ENCODE data around the gene RAB31. TPM values are rescaled to one million over a fixed set of nuclear protein-coding genes. Genes with fewer than 3 reads are reported as not detected.

RAB31 gene
- total and polyA plus RNA-seq, 2 of the 13 experiments (the other 11 are each of a cell fraction or from before 2014, with no cell fraction given) = 1.1 to 1.7 TPM

DNA sequence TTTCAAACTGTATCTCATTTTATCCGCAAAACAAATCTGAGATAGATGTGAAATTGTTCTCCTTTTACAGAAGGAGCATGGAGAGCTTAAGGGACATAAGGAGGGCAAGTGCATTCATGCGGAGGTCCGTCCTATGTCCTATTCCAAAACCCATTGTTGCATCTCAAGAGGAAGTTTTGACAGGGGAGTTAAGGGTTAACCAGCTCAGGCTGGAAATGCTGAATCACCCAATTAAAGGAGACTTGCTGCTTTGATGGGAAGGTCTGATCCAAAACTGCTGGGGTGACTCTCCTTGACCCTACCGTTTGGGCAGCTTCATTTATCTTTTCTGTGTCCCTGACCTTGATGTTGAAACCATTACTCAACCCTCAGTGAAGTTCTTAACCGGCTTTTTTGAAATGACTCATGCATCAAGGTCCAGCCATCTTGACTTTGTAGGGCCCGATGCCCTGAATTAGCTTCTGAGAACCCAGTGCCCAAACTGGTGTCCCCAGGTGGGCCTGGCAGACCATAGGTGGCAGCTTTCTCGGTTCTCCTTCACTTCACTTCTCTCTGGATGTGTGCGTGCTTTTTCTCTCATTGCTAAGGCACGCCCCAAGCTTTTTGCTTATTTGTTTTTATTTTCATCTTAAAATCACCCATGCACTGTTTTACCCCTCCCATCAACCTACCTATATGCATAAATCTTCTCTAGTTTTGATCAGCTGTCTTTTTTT, 161.8 kb downstream of the RAB31 start (continued):
- TF ChIP-seq KIAA2018 (CRISPR knock-in tag; IDR thresholded peaks at IDR 0.05; ENCODE audit: borderline replicate concordance) (no peak), SNAPC5 (CRISPR knock-in tag; IDR thresholded peaks at IDR 0.05; ENCODE audit: borderline replicate concordance) (no peak), DR1 (CRISPR knock-in tag; IDR thresholded peaks at IDR 0.05) (no peak), ZNF768 (CRISPR knock-in tag; IDR thresholded peaks at IDR 0.05) (no peak), AGO1 (IDR thresholded peaks at IDR 0.05; ENCODE audit: low read depth, low read length, poor library complexity, severe bottlenecking) (no peak), ZNF576 (CRISPR knock-in tag; IDR thresholded peaks at IDR 0.05) (no peak), HMG20B (CRISPR knock-in tag; conservative IDR thresholded peaks at IDR 0.05) (peak; percentile 88), ZSCAN21 (CRISPR knock-in tag; IDR thresholded peaks at IDR 0.05; ENCODE audit: borderline replicate concordance) (peak; percentile 31; the same call in 1 of the 2 replicates), ZNF354B (CRISPR knock-in tag; IDR thresholded peaks at IDR 0.05) (no peak), ETS1 (CRISPR knock-in tag; IDR thresholded peaks at IDR 0.05) (no peak)
- TF ChIP-seq, protein P1, sequence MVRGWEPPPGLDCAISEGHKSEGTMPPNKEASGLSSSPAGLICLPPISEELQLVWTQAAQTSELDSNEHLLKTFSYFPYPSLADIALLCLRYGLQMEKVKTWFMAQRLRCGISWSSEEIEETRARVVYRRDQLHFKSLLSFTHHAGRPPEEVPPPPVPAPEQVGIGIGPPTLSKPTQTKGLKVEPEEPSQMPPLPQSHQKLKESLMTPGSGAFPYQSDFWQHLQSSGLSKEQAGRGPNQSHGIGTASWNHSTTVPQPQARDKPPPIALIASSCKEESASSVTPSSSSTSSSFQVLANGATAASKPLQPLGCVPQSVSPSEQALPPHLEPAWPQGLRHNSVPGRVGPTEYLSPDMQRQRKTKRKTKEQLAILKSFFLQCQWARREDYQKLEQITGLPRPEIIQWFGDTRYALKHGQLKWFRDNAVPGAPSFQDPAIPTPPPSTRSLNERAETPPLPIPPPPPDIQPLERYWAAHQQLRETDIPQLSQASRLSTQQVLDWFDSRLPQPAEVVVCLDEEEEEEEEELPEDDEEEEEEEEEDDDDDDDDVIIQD (CRISPR knock-in tag; IDR thresholded peaks at IDR 0.05; ENCODE audit: low read depth) = peak; percentile 70; the same call in 1 of the 2 replicates
- TF ChIP-seq, protein P2, sequence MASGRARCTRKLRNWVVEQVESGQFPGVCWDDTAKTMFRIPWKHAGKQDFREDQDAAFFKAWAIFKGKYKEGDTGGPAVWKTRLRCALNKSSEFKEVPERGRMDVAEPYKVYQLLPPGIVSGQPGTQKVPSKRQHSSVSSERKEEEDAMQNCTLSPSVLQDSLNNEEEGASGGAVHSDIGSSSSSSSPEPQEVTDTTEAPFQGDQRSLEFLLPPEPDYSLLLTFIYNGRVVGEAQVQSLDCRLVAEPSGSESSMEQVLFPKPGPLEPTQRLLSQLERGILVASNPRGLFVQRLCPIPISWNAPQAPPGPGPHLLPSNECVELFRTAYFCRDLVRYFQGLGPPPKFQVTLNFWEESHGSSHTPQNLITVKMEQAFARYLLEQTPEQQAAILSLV (CRISPR knock-in tag; IDR thresholded peaks at IDR 0.05; ENCODE audit: borderline replicate concordance) = no peak
- TF ChIP-seq, protein P3, sequence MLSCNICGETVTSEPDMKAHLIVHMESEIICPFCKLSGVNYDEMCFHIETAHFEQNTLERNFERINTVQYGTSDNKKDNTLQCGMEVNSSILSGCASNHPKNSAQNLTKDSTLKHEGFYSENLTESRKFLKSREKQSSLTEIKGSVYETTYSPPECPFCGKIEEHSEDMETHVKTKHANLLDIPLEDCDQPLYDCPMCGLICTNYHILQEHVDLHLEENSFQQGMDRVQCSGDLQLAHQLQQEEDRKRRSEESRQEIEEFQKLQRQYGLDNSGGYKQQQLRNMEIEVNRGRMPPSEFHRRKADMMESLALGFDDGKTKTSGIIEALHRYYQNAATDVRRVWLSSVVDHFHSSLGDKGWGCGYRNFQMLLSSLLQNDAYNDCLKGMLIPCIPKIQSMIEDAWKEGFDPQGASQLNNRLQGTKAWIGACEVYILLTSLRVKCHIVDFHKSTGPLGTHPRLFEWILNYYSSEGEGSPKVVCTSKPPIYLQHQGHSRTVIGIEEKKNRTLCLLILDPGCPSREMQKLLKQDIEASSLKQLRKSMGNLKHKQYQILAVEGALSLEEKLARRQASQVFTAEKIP (CRISPR knock-in tag; IDR thresholded peaks at IDR 0.05; ENCODE audit: borderline replicate concordance) = no peak
